Neural progenitor cell (in vitro differentiated cells): ENCODE measurements around the gene PDGFC. TPM values are rescaled to one million over a fixed set of nuclear protein-coding genes. Genes with fewer than 3 reads are reported as not detected.

Experiments used
- DNase-seq: peaks from one replicate; pipeline ENCODE4 v3.0.0-alpha.2; 2016; ENCODE audit warnings: low spot score
- H2AFZ ChIP-seq: fragments of 200-600 bp; sonication (generic); replicated peaks from 2 replicates; pipeline ENCODE4 v1.6.1; 2016; ENCODE audit warnings: antibody characterized with exemption
- H3F3A ChIP-seq: fragments of 200-600 bp; sonication (generic); 2 replicates; pipeline ENCODE4 v1.6.1; 2016; ENCODE audit warnings: antibody characterized with exemption, low read depth
- H3K27ac ChIP-seq: fragments of 200-600 bp; sonication (generic); 2 replicates; pipeline ENCODE4 v1.5.1; 2016; ENCODE audit warnings: mild to moderate bottlenecking
- H3K27me3 ChIP-seq: fragments of 200-600 bp; sonication (generic); 2 replicates; pipeline ENCODE4 v1.6.1; 2016; ENCODE audit warnings: mild to moderate bottlenecking, moderate library complexity
- H3K36me3 ChIP-seq: fragments of 200-600 bp; sonication (generic); 2 replicates; pipeline ENCODE4 v1.5.1; 2016
- H3K4me1 ChIP-seq: fragments of 200-600 bp; sonication (generic); 2 replicates; pipeline ENCODE4 v1.6.1; 2016; ENCODE audit warnings: mixed run types
- H3K4me2 ChIP-seq: fragments of 200-600 bp; sonication (generic); 2 replicates; pipeline ENCODE4 v1.6.1; 2016
- H3K4me3 ChIP-seq: fragments of 200-600 bp; sonication (generic); 2 replicates; pipeline ENCODE4 v1.5.1; 2016
- H3K79me2 ChIP-seq: fragments of 200-600 bp; sonication (generic); 2 replicates; pipeline ENCODE4 v1.6.1; 2016; ENCODE audit warnings: low read depth
- H3K9ac ChIP-seq: fragments of 200-600 bp; sonication (generic); 2 replicates; pipeline ENCODE4 v1.6.1; 2016
- H3K9me3 ChIP-seq: fragments of 200-600 bp; sonication (generic); 2 replicates; pipeline ENCODE4 v1.5.1; 2016; ENCODE audit warnings: low read depth
- H4K20me1 ChIP-seq: fragments of 200-600 bp; sonication (generic); 2 replicates; pipeline ENCODE4 v1.6.1; 2016; ENCODE audit warnings: low read depth
- H3K27ac Mint-ChIP-seq: 3 replicates; pipeline ENCODE4 v1.8.0; 2021; ENCODE audit warnings: mixed read lengths
- H3K27me3 Mint-ChIP-seq: 2 replicates; pipeline ENCODE4 v1.8.0; 2022; ENCODE audit warnings: low read depth, mild to moderate bottlenecking, inconsistent platforms, moderate library complexity, mixed read lengths; ENCODE audit not compliant: insufficient read depth
- H3K36me3 Mint-ChIP-seq: 3 replicates; pipeline ENCODE4 v1.8.0; 2021; ENCODE audit warnings: mixed read lengths
- H3K4me1 Mint-ChIP-seq: 3 replicates; pipeline ENCODE4 v1.8.0; 2021; ENCODE audit warnings: mixed read lengths
- H3K4me3 Mint-ChIP-seq: 3 replicates; pipeline ENCODE4 v1.8.0; 2021; ENCODE audit warnings: mild to moderate bottlenecking, moderate library complexity, mixed read lengths
- H3K9me3 Mint-ChIP-seq: 3 replicates; pipeline ENCODE4 v1.8.0; 2020; ENCODE audit warnings: mixed read lengths
- EZH2 ChIP-seq: fragments of 200-600 bp; sonication (generic); IDR thresholded peaks from 2 replicates; pipeline ENCODE4 v1.6.1; 2017; ENCODE audit warnings: antibody characterized with exemption, mild to moderate bottlenecking, moderate library complexity
- EZH2phosphoT487 ChIP-seq: fragments of 200-600 bp; sonication (generic); IDR thresholded peaks from 2 replicates; pipeline ENCODE4 v1.6.1; 2017; ENCODE audit warnings: antibody characterized with exemption
- total RNA-seq: library from RNA; depleted of rRNA; stranded (reverse); fragments of >200 nt; gene quantifications from 2 replicates; pipeline ENCODE4 v1.2.3, GENCODE V29; 2015; ENCODE audit warnings: low replicate concordance
- TF ChIP-seq, protein P1 (sequence below): fragments of 200-600 bp; sonication (generic); IDR thresholded peaks from 2 replicates; pipeline ENCODE4 v1.5.1; 2017; ENCODE audit warnings: antibody characterized with exemption, mild to moderate bottlenecking

The PDGFC gene
- total RNA-seq, 1 donor from 2014 or later = 4.7 TPM

DNA sequence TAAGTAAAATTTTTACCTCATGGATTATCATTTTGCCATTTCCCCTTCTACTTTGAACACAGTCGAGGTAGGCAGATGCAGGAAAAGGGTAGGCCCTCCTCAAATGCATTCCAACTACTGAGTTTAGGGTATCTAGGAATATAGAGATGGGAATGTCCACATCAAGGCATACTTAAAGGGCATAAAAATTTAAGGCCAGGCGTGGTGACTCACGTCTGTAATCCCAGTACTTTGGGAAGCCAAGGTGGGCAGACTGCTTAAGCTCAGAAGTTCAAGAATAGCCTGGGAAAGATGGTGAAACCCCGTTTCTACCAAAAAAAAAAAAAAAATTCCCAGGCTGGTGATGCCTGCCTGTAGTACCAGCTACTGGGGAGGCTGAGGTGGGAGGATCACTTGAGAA is 146.5 kb downstream of the PDGFC start:
- H3K9me3 ChIP-seq = no peaks in the 10 kb centered on the region
- no peaks in the 10 kb centered on the region for H4K20me1 ChIP-seq
- no peak overlapping the region for H3K4me3 ChIP-seq
- H3K36me3 ChIP-seq = no peaks in the 10 kb centered on the region
- Mint-ChIP-seq H3K27ac (no peak overlapping the region), H3K36me3 (peaks cover 3% of the 10 kb centered on the region), H3K9me3 (no peaks in the 10 kb centered on the region), H3K4me1 (no peaks in the 10 kb centered on the region), H3K4me3 (no peak overlapping the region), H3K27me3 (no peaks in the 10 kb centered on the region)
- no peaks in the 10 kb centered on the region for H3F3A ChIP-seq
- no peak for TF ChIP-seq EZH2
- TF ChIP-seq, protein P1, sequence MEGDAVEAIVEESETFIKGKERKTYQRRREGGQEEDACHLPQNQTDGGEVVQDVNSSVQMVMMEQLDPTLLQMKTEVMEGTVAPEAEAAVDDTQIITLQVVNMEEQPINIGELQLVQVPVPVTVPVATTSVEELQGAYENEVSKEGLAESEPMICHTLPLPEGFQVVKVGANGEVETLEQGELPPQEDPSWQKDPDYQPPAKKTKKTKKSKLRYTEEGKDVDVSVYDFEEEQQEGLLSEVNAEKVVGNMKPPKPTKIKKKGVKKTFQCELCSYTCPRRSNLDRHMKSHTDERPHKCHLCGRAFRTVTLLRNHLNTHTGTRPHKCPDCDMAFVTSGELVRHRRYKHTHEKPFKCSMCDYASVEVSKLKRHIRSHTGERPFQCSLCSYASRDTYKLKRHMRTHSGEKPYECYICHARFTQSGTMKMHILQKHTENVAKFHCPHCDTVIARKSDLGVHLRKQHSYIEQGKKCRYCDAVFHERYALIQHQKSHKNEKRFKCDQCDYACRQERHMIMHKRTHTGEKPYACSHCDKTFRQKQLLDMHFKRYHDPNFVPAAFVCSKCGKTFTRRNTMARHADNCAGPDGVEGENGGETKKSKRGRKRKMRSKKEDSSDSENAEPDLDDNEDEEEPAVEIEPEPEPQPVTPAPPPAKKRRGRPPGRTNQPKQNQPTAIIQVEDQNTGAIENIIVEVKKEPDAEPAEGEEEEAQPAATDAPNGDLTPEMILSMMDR = no peak
- no peak for TF ChIP-seq EZH2phosphoT487
- no peak overlapping the region for H3K27ac ChIP-seq
- no peak for DNase-seq
- H3K9ac ChIP-seq = no peak overlapping the region
- H3K27me3 ChIP-seq = no peaks in the 10 kb centered on the region
- no peaks in the 10 kb centered on the region for H3K79me2 ChIP-seq
- no peaks in the 10 kb centered on the region for H3K4me1 ChIP-seq
- H2AFZ ChIP-seq = no peak overlapping the region
- H3K4me2 ChIP-seq = no peak overlapping the region

DNA sequence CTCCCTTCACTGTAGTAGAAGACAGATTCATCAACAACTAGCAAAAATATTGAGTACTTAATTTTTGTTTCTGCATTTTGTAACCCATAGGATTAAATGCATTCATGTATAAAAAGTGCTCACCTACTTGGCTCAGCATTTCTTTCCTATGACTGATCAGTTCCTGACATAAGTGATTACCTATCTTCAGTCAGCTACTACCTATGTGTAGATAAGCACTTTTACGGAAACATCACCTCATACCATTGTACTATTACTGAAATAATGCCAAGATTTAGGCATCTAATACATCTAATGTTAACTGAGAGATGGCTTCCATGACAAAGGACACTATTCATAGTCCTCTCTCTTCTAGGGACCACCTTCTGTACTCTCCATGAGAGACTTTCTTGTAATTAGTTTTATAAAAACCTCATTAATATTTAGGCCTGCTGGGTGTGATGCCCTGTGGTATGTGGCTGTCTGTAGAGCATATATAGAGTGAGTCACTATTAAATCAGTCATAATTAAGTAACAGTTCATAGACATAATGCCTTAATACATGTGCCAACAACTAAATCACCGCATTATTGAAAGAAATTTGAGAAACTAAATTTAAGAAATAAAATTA is 147.0 kb downstream of the PDGFC start:
- H3K4me3 Mint-ChIP-seq = no peak overlapping the region
- TF ChIP-seq EZH2phosphoT487 = no peak
- no peaks in the 10 kb centered on the region for H3K9me3 Mint-ChIP-seq
- H3K9ac ChIP-seq = no peak overlapping the region
- H3K27ac Mint-ChIP-seq = no peak overlapping the region
- no peaks in the 10 kb centered on the region for H4K20me1 ChIP-seq
- H2AFZ ChIP-seq = no peak overlapping the region
- no peaks in the 10 kb centered on the region for H3K9me3 ChIP-seq
- DNase-seq = no peak
- H3K4me1 ChIP-seq = no peaks in the 10 kb centered on the region
- no peak overlapping the region for H3K27ac ChIP-seq
- no peaks in the 10 kb centered on the region for H3K27me3 Mint-ChIP-seq
- H3K36me3 ChIP-seq = no peaks in the 10 kb centered on the region
- no peak overlapping the region for H3K4me2 ChIP-seq
- H3K4me3 ChIP-seq = no peak overlapping the region
- no peaks in the 10 kb centered on the region for H3K79me2 ChIP-seq
- no peaks in the 10 kb centered on the region for H3K27me3 ChIP-seq
- H3K4me1 Mint-ChIP-seq = no peaks in the 10 kb centered on the region
- H3F3A ChIP-seq = no peaks in the 10 kb centered on the region
- H3K36me3 Mint-ChIP-seq = peaks cover 7% of the 10 kb centered on the region

DNA sequence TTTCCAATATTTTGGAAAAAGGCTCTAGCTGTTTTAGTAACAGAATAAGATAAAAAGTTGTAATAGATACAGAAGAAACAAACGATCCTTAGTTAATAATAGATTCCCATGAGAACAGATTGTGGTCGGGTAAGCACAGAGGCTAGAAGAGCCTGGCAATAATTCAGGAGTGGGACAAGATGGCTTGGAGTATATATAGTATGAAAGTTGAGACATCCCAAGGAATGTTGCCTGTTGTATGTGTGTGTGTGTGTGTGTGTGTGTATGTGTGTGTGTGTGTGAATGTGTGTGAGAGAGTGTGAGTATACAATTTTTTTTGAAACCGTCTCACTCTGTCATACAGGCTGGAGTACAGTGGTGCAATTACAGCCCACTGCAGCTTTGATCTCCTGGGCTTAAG is 150.7 kb downstream of the PDGFC start:
- TF ChIP-seq EZH2 (no peak), EZH2phosphoT487 (no peak)
- TF ChIP-seq, protein P1 = no peak
- Histone ChIP-seq H3K27ac (no peak overlapping the region), H3K79me2 (no peaks in the 10 kb centered on the region), H3K4me2 (no peak overlapping the region), H3K9me3 (no peaks in the 10 kb centered on the region), H3K4me1 (no peaks in the 10 kb centered on the region), H4K20me1 (no peaks in the 10 kb centered on the region), H3K27me3 (no peaks in the 10 kb centered on the region), H3K9ac (no peak overlapping the region), H3K36me3 (no peaks in the 10 kb centered on the region), H3K4me3 (no peak overlapping the region), H2AFZ (no peak overlapping the region), H3F3A (no peaks in the 10 kb centered on the region)
- H3K36me3 Mint-ChIP-seq = peaks cover 9% of the 10 kb centered on the region
- peaks cover 2% of the 10 kb centered on the region for H3K4me1 Mint-ChIP-seq
- H3K4me3 Mint-ChIP-seq = no peak overlapping the region
- H3K27me3 Mint-ChIP-seq = no peaks in the 10 kb centered on the region
- no peak for DNase-seq
- H3K9me3 Mint-ChIP-seq = no peaks in the 10 kb centered on the region
- no peak overlapping the region for H3K27ac Mint-ChIP-seq

DNA sequence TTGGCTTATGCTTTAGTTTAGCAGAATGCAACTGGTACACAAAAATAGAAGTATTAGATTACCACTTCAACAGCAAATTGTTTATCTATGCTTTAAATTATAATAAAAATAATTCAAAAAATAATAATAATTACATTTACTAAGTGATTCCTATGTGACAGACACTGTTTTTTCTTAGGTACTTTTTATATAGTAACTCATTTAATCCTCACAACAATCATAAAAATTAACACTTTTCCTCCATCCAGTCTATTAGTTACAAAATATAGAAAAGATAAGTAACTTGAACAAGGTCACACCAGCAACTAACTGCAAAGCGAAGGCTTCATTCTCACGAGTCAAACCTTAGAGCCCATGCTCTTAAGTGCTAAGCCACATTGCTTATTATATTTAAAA is 155.2 kb downstream of the PDGFC start:
- TF ChIP-seq, protein P1 = no peak
- TF ChIP-seq EZH2phosphoT487 (no peak), EZH2 (no peak)
- H2AFZ ChIP-seq = no peak overlapping the region
- Mint-ChIP-seq H3K9me3 (no peaks in the 10 kb centered on the region), H3K27me3 (no peaks in the 10 kb centered on the region), H3K4me3 (no peak overlapping the region), H3K36me3 (peaks cover 9% of the 10 kb centered on the region), H3K27ac (no peak overlapping the region), H3K4me1 (peaks cover 24% of the 10 kb centered on the region)
- H3K27me3 ChIP-seq = no peaks in the 10 kb centered on the region
- no peaks in the 10 kb centered on the region for H4K20me1 ChIP-seq
- no peak overlapping the region for H3K4me2 ChIP-seq
- no peak overlapping the region for H3K4me3 ChIP-seq
- no peak overlapping the region for H3K27ac ChIP-seq
- no peaks in the 10 kb centered on the region for H3K79me2 ChIP-seq
- no peaks in the 10 kb centered on the region for H3K9me3 ChIP-seq
- no peak for DNase-seq
- no peak overlapping the region for H3K9ac ChIP-seq
- H3F3A ChIP-seq = no peaks in the 10 kb centered on the region
- H3K36me3 ChIP-seq = no peaks in the 10 kb centered on the region
- peaks cover 4% of the 10 kb centered on the region for H3K4me1 ChIP-seq
